CD4-positive, alpha-beta T cell treated with Interleukin-6 for 4 hours (primary cell): ENCODE measurements around the gene SLC2A1.

Experiments used
- DNase-seq: peaks from one replicate; pipeline ENCODE4 v3.0.0-alpha.2; 2020; ENCODE audit warnings: mixed read lengths

SLC2A1 gene

DNA sequence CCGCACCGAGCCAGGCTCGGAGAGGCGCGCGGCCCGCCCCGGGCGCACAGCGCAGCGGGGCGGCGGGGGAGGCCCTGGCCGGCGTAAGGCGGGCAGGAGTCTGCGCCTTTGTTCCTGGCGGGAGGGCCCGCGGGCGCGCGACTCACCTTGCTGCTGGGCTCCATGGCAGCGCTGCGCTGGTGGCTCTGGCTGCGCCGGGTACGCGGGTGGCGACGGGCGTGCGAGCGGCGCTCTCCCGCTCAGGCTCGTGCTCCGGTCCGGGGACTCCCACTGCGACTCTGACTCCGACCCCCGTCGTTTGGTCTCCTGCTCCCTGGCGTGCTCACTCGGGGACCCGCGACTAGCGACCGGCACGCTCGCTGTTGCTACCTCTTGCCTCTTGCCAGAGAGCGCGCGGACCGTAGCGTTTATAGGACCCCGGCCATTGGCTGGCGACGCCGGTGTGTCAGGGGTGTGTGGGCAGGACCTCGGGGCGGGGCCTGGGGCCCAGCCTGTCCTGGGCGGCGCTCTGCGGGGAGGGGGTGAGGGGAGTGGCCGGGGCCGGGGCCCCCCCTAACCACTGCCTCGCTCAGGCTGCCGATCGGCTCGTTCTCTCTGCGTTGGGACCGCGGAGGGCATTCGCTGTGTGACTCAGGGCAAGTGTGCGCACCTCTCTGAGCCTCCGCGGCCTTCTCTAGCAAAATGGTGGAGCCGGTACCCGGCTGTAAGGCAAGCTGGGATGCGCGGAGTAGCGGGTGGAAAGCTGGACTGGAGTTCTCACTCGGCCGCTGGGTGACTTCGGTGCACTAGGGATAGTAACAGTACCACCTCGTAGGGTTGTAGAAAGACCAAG, at the start of gene SLC2A1:
Gene SLC2A1 (minus strand): TSS at position 381 of the 832 bp plus-strand sequence. CDS start 217 bp downstream, at position 164.
- peak; percentile 97 for DNase-seq

DNA sequence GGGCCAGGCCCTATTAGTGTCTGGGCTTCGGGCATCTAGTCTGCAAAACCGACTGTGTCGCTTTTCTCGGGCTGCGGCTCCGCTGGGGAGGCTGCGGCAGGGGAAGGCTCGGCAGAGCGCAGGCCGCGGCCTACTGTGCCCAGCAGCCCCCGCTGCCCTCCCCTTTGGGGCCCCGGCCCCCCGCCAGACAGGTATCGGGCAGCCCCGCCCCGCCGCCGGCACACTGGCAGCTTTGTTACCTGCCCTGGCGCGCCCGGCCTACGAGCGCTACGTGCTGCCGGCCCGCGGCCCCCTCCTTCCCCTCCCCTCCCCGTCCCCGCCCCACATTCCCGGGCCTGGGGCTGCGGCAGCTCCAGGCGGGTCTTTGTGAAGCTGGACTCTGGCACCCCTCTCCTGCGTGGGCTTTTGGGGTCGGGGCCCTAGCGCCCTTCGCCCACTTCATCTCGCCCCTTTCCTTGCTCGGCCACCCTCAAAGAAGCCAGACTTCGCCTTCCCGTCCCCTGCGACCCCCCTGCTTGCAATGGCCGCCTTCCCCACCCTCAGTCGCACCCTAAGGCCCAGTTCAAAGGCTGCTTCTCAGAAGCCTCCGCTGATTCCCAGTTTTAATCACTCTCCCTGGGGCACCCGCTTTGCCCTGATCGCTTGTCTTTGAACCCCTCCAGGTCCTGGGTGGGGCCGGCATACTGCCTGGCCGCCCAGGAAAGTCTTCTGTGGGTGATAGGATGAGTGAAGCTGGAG, 48.9 kb upstream of the SLC2A1 start:
- no peak for DNase-seq

- no peak for DNase-seq
Measured at GRCh38 chr1:43005460-43006361, 47.0 kb upstream of the SLC2A1 start.

DNA sequence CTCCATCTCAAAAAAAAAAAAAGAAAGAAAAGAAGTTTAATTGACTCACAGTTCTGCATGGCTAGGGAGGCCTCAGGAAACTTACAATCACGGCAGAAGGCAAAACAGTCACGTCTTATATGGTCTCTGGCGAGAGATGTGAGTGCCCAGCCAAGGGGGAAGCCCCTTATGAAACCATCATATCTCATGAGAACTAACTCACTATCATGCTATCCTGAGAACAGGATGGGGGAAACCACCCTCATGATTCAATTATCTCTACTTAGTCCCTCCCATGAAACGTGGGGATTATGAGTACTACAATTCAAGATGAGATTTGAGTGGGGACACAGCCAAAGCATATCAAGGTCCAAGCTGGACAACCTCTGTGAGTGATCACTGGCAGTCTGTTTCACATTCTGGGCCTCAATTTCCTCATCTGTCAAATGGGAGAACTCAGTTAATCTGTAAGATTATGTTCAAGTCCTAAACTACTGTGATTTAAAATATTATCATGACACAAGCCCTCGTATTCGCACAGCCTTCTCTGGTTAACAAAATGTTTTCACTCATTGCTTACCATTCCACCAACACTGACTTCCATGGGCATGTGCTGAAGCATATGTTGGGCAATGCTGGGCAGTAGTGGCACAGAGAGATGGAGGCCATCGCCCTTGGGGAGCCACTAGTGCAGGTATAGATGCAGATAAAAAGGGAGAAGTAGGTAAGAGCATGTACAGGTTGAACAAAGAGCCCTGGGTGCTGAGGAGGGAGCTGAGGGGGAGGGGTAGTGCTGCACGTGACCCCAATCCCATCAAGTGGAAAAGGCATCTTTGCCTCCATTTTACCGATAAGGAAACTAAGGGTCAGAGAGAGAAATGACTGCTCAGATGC, 46.2 kb upstream of the SLC2A1 start:
- DNase-seq, result no peak

- no peak for DNase-seq
Measured at GRCh38 chr1:43002766-43003165, 44.1 kb upstream of the SLC2A1 start.

GRCh38 chr1:43002116-43002515, 43.4 kb upstream of the SLC2A1 start:
- DNase-seq, result no peak

GRCh38 chr1:43001434-43001833, 42.8 kb upstream of the SLC2A1 start:
- no peak for DNase-seq

DNA sequence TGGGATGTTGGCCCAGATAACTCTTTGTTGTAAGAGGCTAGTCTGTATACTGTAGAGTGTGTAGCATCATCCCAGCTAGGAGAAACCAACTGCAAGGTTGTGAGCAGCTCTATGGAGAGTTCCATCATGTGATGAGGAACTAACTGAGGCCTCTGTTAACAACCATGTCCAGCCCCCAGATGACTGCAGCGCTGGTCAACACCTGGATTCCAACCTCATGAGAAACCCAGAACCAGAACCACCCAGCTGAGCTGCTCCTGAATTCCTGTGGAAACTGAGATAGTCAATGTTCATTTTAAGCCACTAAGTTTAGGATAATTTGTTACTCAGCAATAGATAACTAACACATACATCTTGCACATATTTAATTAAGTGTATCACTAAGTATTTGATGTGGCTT, 41.6 kb upstream of the SLC2A1 start:
- no peak for DNase-seq

DNA sequence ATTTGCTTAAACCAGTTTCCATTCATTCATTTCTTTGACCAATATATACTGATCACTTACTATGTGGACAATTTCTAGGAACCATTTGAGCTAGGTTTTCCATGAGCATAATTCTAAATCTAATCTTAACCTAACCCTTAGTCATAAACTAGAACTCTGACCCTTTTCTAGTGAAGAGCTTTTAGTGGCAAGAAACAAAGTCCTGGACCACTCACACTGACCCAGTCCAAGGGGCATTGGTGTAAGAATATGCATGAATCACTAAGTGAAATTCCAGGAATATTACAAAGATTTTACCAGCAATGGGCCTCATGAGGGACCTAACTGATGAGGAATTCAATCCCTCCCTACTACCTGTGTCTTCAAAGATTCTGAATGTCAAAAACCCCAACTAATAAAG, 40.6 kb upstream of the SLC2A1 start:
- DNase-seq, result no peak

GRCh38 chr1:42998386-42998785, 39.7 kb upstream of the SLC2A1 start:
- DNase-seq, result no peak

DNA sequence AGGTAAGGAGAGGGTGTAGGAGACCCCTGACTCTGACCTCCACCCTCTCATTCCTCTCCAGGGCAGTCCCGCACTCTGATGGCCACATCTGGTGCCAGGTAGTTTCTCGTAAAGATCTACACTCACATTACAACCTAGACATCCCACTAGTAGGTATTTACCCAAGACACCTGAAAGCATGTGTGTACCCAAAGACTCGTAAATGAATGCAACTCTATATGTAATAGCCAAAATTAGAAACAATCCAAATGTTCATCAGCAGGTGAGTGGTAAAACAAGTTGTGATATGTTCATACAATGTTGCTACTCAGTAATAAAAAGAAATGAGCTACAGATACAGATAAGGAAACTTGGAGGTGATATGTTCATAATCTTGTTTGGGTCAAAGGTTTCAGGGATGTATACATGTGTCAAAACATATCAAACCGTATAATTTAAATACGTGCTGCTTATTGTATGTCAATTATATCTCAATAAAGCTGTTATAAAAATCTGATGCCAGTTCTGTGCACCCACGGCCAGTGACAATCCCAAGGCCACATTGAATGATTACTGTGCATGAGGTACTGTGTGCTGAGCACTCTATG, 37.8 kb upstream of the SLC2A1 start:
- no peak for DNase-seq

GRCh38 chr1:42993502-42994136, 35.0 kb upstream of the SLC2A1 start:
- DNase-seq, result no peak

DNA sequence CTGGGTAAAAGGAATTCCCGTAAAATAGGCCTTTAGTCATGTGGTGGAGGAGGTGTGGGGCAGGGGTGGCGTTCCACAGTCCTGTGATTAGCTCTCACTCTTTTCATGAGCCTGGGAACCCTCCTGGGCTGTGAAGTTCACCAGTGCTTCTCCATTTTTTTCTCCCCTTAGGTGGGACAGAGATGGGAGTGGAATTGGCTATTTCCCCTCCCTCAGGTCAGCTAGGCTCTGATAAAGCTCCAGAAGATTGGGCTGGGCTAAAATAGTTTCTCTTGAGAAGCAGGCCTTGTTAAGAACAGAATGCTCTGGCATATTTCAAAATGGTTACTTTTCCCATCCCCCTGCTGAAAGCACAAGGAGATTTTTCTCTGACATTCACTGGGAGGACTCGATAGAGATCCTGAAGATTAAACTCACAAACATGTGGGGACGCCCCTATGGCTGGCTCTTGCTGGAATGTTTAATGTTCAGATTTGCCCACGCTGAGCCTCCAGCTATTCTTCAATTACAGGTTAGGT, 33.4 kb upstream of the SLC2A1 start:
- DNase-seq, result no peak

- no peak for DNase-seq
Measured at GRCh38 chr1:42990757-42991346, 32.2 kb upstream of the SLC2A1 start.

DNA sequence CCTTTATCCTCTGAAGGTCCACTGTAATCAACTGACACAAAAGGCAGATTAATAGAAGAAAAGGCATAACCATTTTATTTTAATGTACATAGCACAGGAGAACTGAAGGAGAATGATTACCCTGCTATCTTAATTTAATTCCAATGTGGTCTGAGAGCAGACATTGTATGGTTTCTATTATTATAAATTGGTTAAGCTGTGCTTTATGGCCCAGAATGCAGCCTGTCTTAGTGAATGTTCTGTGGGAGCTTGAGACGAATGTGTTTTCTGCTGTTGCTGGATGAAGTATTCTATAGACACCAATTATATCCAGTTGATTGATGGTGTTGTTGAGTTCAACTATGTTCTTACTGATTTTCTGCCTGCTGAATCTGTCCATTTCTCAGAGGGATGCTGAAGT, 25.0 kb upstream of the SLC2A1 start:
- no peak for DNase-seq

GRCh38 chr1:42983253-42983652, 24.6 kb upstream of the SLC2A1 start:
- DNase-seq, result no peak

DNA sequence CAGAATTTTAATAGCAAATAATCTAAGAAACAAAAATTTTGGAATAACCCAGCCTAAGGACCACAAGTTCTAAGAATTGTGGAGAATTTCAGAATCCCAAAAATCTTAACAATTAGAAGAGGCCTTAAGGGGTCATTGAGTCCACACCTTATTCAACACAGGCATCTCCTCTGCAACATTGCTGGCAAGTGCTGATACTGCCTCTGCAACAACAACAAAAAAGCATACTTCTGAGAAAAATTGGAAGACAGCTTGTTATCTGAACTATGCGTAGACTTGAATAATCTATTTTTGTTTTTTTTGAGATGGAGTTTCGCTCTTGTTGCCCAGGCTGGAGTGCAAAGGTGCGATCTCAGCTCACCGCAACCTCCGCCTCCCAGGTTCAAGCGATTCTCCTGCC, 24.0 kb upstream of the SLC2A1 start:
- DNase-seq, result no peak

DNA sequence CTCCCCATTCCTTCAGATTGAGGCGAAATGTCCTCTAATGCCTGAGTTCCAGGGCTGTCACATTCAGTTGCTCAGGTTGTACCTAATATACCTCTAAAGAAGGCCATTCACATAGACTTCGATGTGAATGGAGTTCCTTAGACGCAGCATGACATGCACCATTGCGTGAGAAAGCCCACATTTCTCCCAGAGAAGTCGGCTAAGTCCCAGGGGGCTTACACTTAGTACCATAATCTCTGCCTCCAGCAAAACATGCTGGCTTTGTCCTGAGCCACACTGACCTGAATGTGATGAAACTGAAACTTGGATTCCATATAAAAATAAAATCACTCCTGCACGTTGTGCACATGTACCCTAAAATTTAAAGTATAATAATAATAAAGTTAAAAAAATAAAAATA, 23.2 kb upstream of the SLC2A1 start:
- no peak for DNase-seq

DNA sequence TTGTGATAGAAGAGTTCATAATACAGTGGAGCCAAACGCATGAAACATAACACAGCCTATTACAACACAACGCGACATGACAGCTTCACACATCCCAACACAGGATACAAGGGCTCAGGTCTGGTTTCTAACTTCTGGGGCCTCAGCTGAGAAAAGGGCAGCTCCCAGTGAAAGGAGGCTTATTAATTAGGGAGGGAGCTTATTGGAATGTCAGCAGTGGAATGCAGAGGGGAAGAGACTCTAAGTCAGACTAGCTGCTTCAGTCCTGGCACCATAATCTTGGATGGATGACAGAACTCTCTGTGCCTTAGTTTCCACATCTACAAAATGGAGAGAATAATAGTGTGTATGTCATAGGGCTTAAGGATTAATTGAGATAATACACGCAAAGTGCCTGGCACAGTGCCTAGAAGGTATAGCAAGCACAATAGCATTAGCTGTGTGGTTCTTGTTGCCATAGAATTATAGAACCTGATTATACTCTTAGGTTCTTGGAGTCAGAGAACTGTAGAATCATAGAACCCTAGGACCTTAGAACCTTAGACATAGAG, 22.7 kb upstream of the SLC2A1 start:
- no peak for DNase-seq
